Measurements from ENCODE around the gene SCGB1D4. TPM values are rescaled to one million over a fixed set of nuclear protein-coding genes. Genes with fewer than 3 reads are reported as not detected.

Gene SCGB1D4
- total and polyA plus RNA-seq, 7 donors: not detected

DNA sequence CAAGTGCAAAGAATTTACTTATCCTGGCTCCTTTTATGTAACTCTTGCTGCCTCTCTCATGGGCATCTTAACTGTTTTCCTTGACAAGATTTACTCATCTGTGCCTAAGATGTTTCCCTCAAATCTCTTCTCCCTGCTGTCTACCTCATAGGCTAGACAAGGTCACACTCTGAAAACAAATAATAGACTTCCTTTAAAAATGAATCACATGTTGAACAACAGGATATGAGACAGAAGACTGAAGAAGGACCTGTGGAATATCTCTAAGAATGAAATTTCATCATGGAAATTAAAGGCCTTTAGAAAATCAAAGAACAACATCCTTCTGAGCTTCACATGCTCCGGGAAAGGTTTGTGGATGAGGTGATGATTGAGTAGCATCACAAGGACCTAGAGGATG, 34.9 kb downstream of the SCGB1D4 start:
- DNase-seq: no peak
- TF ChIP-seq POLR2AphosphoS5 (IDR thresholded peaks at IDR 0.05): no peak
- TF ChIP-seq POLR2A (IDR thresholded peaks at IDR 0.05): no peak
- TF ChIP-seq, protein P1, sequence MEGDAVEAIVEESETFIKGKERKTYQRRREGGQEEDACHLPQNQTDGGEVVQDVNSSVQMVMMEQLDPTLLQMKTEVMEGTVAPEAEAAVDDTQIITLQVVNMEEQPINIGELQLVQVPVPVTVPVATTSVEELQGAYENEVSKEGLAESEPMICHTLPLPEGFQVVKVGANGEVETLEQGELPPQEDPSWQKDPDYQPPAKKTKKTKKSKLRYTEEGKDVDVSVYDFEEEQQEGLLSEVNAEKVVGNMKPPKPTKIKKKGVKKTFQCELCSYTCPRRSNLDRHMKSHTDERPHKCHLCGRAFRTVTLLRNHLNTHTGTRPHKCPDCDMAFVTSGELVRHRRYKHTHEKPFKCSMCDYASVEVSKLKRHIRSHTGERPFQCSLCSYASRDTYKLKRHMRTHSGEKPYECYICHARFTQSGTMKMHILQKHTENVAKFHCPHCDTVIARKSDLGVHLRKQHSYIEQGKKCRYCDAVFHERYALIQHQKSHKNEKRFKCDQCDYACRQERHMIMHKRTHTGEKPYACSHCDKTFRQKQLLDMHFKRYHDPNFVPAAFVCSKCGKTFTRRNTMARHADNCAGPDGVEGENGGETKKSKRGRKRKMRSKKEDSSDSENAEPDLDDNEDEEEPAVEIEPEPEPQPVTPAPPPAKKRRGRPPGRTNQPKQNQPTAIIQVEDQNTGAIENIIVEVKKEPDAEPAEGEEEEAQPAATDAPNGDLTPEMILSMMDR (IDR thresholded peaks at IDR 0.05): no peak
- TF ChIP-seq EP300 (IDR thresholded peaks at IDR 0.05): no peak
- H3K4me1 ChIP-seq: no peaks in the 10 kb centered on the region
- H3K4me3 ChIP-seq: no peak overlapping the region
- no peak overlapping the region for H3K27ac ChIP-seq
- intact Hi-C loops (cut with DNase I): no loop called here
- no peaks in the 10 kb centered on the region for H3K27me3 ChIP-seq
- WGBS, 2 donors: 94 to 96% methylated on average over 1 of the region's 1 CpG
- H3K36me3 ChIP-seq: no peaks in the 10 kb centered on the region
- H3K9me3 ChIP-seq: no peaks in the 10 kb centered on the region

DNA sequence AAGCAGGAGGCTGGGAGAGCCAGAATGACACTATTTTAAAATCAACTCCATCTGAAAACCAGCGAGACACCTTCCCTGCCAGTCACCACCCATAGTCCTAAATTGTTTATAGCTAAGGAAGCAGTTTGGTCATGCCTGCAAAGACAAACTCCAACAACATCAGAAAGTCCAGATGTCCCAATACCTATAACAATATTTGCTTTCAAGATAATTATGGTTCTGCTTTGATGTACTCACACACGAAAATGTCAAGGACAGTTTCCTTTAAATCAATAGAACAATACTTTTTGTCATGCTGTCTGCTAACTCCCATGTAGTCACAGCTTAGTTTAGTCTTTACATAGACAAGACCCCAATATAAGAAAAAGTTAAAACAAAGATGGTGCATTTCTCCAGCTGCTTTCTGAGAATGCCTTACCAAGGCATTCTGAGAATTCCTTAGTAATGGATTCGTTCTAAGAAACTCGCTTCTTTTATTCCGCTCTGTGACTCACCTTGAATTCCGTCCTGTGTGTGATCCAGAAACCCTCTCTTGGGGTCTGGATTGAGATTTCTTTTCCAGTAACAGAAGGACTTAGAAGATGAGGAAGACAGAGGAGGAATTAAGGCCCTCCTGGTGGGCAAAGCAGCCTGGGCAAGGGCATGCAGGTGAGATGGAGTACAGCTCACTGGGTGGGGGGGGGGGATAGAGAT, 38.5 kb downstream of the SCGB1D4 start:
- Histone ChIP-seq H3K36me3 (no peaks in the 10 kb centered on the region), H3K9me3 (no peaks in the 10 kb centered on the region), H3K4me1 (no peaks in the 10 kb centered on the region), H3K27ac (no peak overlapping the region), H3K27me3 (no peaks in the 10 kb centered on the region), H3K4me3 (no peak overlapping the region)
- intact Hi-C loops (cut with DNase I): no loop called here
- no peak for DNase-seq
- no peak for TF ChIP-seq EP300 (IDR thresholded peaks at IDR 0.05)
- WGBS, 2 donors: 58 to 70% methylated on average over 6 of the region's 6 CpGs

DNA sequence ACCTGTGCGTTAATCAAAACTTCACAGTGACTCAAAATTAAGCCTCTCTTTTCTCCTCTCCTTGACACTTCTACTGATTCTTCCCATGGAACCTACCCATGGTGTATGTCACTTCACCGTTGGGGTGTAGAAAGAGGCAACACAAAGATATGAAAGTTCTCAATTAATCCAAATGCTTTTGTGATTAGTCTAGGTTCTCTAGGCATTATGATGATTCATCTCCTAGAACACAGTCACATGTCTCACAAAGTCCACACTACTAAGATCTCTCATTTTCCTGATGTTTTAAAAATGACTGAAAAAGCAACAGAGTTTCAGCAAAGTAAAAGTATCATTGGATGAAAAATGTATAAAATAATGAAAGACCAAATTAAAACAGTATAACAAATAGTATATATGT, 42.6 kb downstream of the SCGB1D4 start:
- Histone ChIP-seq H3K36me3 (no peaks in the 10 kb centered on the region), H3K4me1 (no peaks in the 10 kb centered on the region), H3K9me3 (peaks cover 0 to 14% (median 11%) of the 10 kb centered on the region in 4 donors), H3K27ac (no peak overlapping the region), H3K4me3 (no peak overlapping the region), H3K27me3 (no peaks in the 10 kb centered on the region)
- no peak for DNase-seq
- intact Hi-C loops (cut with DNase I): no loop called here
- 92 to 96% methylated on average over 2 of the region's 2 CpGs for WGBS, 2 donors
- no peak for TF ChIP-seq POLR2A (IDR thresholded peaks at IDR 0.05)
- TF ChIP-seq EP300 (IDR thresholded peaks at IDR 0.05): no peak
- TF ChIP-seq, protein P1 (IDR thresholded peaks at IDR 0.05): no peak
- no peak for TF ChIP-seq POLR2AphosphoS5 (IDR thresholded peaks at IDR 0.05)

DNA sequence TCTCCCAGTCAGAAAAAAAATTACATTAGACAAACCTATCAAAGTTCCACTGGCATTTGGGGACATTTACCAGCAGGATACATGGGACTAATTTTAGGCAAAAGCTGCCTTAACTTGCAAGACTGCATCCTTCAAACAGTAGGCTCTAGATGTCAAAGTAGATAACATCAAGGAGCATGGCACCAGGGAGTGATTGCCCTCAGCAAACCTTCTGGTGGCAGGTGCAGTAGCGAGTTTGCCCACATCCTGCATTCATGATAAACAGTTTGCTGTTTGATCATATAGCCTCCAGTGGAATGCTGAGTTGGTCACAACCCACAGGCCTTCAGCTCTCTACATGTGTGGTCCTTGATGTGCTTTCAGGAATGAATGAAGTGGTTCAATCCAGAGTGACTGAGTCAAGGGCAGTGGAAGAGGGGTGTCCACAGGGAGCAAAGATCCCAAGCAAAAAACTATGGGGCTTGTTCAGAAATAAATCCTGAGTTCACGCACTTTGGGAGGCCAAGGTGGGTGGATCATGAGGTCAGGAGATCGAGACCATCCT, 44.8 kb downstream of the SCGB1D4 start:
- intact Hi-C loops (cut with DNase I): no loop called here
- H3K27me3 ChIP-seq: no peaks in the 10 kb centered on the region
- WGBS, 2 donors: 67 to 70% methylated on average over 3 of the region's 3 CpGs
- H3K36me3 ChIP-seq: no peaks in the 10 kb centered on the region
- H3K9me3 ChIP-seq: peaks cover 0 to 15% (median 13%) of the 10 kb centered on the region in 4 donors
- TF ChIP-seq POLR2A (IDR thresholded peaks at IDR 0.05) (no peak), POLR2AphosphoS5 (IDR thresholded peaks at IDR 0.05) (no peak), EP300 (IDR thresholded peaks at IDR 0.05) (no peak)
- TF ChIP-seq, protein P1 (IDR thresholded peaks at IDR 0.05): no peak
- DNase-seq: no peak
- no peak overlapping the region for H3K4me3 ChIP-seq
- H3K4me1 ChIP-seq: no peaks in the 10 kb centered on the region
- no peak overlapping the region for H3K27ac ChIP-seq

DNA sequence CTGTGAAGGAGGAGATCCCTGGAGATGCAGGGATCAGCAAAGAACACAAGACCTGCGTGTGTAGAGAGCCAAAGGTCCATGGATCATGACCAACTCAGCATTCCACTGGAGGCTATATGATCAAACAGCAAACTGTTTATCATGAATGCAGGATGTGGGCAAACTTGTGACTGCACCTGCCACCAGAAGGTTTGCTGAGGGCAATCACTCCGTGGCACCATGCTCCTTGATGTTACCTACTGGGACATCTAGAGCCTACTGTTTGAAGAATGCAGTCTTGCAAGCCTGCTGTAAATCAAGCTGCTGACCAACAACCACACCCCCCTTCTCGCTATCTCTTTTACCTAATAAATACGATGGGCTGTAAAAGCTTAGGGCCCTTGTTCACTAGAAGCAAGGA, 47.2 kb downstream of the SCGB1D4 start:
- no peaks in the 10 kb centered on the region for H3K36me3 ChIP-seq
- TF ChIP-seq EP300 (IDR thresholded peaks at IDR 0.05) (no peak), POLR2A (IDR thresholded peaks at IDR 0.05) (no peak)
- TF ChIP-seq, protein P1 (IDR thresholded peaks at IDR 0.05): no peak
- peaks cover 0 to 15% (median 13%) of the 10 kb centered on the region in 4 donors for H3K9me3 ChIP-seq
- intact Hi-C loops (cut with DNase I): no loop called here
- no peak for DNase-seq
- no peak overlapping the region for H3K4me3 ChIP-seq
- no peaks in the 10 kb centered on the region for H3K27me3 ChIP-seq
- H3K27ac ChIP-seq: no peak overlapping the region
- H3K4me1 ChIP-seq: no peaks in the 10 kb centered on the region
- 58 to 65% methylated on average over 4 of the region's 4 CpGs for WGBS, 2 donors

Other genes starting within 250 kb of the SCGB1D4 start
- gene INCENP, start 175.1 kb downstream of the SCGB1D4 start, total RNA-seq: 10 to 100 TPM in 1 of 4 donors, 1 to 10 TPM in 3; 5.4 to 25.3 (median 8.9) TPM
- gene INCENP, start 175.1 kb downstream of the SCGB1D4 start, polyA plus RNA-seq: 10 to 100 TPM in 1 of 3 donors, 1 to 10 TPM in 2; 4.2 to 21.6 (median 5.3) TPM
- not detected for gene SCGB1D1, start 108.9 kb downstream of the SCGB1D4 start, total RNA-seq
- not detected for gene SCGB1D1, start 108.9 kb downstream of the SCGB1D4 start, polyA plus RNA-seq
- gene SCGB2A1, start 90.4 kb downstream of the SCGB1D4 start, total RNA-seq: not detected
- gene SCGB2A1, start 90.4 kb downstream of the SCGB1D4 start, polyA plus RNA-seq: 10 to 100 TPM in 1 of 3 donors, 1 to 10 TPM in 2; 3.6 to 35.4 (median 9.9) TPM
- not detected for gene SCGB1D2, start 56.8 kb downstream of the SCGB1D4 start, total RNA-seq
- gene SCGB1D2, start 56.8 kb downstream of the SCGB1D4 start, polyA plus RNA-seq: not detected
- not detected for gene SCGB2A2, start 28.9 kb downstream of the SCGB1D4 start, total RNA-seq
- gene SCGB2A2, start 28.9 kb downstream of the SCGB1D4 start, polyA plus RNA-seq: not detected
- 10 to 100 TPM in 2 of 4 donors, 1 to 10 TPM in 2; 4.8 to 26.0 (median 9.5) TPM for gene ASRGL1, start 38.4 kb upstream of the SCGB1D4 start, total RNA-seq
- gene ASRGL1, start 38.4 kb upstream of the SCGB1D4 start, polyA plus RNA-seq: 10 to 100 TPM; 22.0 to 35.2 (median 22.8) TPM
- gene SCGB1A1, start 120.0 kb upstream of the SCGB1D4 start, total RNA-seq: not detected
- gene SCGB1A1, start 120.0 kb upstream of the SCGB1D4 start, polyA plus RNA-seq: 10 to 100 TPM in 1 of 3 donors, not detected in 2; 11.4 TPM
- 1,000 to 10,000 TPM in 2 of 4 donors, 100 to 1,000 TPM in 2; 751 to 1,294 (median 1,065) TPM for gene AHNAK, start 247.7 kb upstream of the SCGB1D4 start, total RNA-seq
- 100 to 1,000 TPM in 1 of 3 donors, 10 to 100 TPM in 2; 82.3 to 141 (median 85.5) TPM for gene AHNAK, start 247.7 kb upstream of the SCGB1D4 start, polyA plus RNA-seq

Data from sigmoid colon (tissue), 7 donors.